ES-I3 (cell line): ENCODE data around the gene SPART.
"Not testable (repeated sequence)": the region's sequence is repeated elsewhere in the genome, so short reads cannot be mapped to it uniquely, and the experiment has no call there.

ENCODE experiments used
- H3K36me3 ChIP-seq: 2 replicates; pipeline ENCODE4 v1.6.1; 2013; ENCODE audit warnings: mild to moderate bottlenecking, low read length, control low read depth, moderate library complexity; ENCODE audit not compliant: insufficient read depth
- H3K4me1 ChIP-seq: 2 replicates; pipeline ENCODE4 v1.6.1; 2013; ENCODE audit warnings: mild to moderate bottlenecking, control low read depth, low read length; ENCODE audit not compliant: insufficient read depth
- H3K9ac ChIP-seq: 2 replicates; pipeline ENCODE4 v1.6.1; 2013; ENCODE audit warnings: low read depth, mild to moderate bottlenecking, low read length, moderate library complexity
- H3K9me3 ChIP-seq: 2 replicates; pipeline ENCODE4 v1.6.1; 2013; ENCODE audit warnings: mild to moderate bottlenecking, low read length, moderate library complexity; ENCODE audit not compliant: control insufficient read depth, insufficient read depth

SPART gene

DNA sequence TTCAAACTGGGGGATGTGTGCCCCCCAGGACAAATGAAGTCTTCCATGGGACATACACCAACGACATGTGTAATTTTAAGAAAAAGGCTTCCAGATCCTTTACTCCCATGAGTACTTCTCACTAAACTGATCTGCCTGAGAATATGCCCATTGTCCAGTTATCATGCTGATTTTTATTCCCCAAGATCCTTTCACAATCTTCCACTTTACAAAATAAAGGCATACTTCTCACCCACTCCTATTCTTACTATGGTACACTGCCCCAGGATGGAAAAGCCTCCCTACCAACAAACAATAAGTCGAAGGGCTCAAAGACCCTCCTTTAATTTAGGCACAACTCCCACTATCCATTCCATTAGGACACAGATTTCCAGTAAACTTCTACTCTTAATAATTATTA, 3.5 kb downstream of the SPART start:
- no peaks in the 10 kb centered on the region for H3K9me3 ChIP-seq
- no peak overlapping the region for H3K9ac ChIP-seq
- H3K4me1 ChIP-seq, result peaks cover 23% of the 10 kb centered on the region
- no peaks in the 10 kb centered on the region for H3K36me3 ChIP-seq

- H3K9me3 ChIP-seq, result no peaks in the 10 kb centered on the region
- no peak overlapping the region for H3K9ac ChIP-seq
- H3K4me1 ChIP-seq, result peaks cover 23% of the 10 kb centered on the region
- no peaks in the 10 kb centered on the region for H3K36me3 ChIP-seq
Observed at GRCh38 chr13:36341718-36342117, 4.5 kb downstream of the SPART start.

GRCh38 chr13:36339600-36340155, 6.5 kb downstream of the SPART start:
- no peaks in the 10 kb centered on the region for H3K36me3 ChIP-seq
- no peak overlapping the region for H3K9ac ChIP-seq
- no peaks in the 10 kb centered on the region for H3K9me3 ChIP-seq
- H3K4me1 ChIP-seq, result peaks cover 23% of the 10 kb centered on the region

- Histone ChIP-seq H3K9ac (no peak overlapping the region), H3K9me3 (no peaks in the 10 kb centered on the region), H3K4me1 (peaks cover 23% of the 10 kb centered on the region), H3K36me3 (no peaks in the 10 kb centered on the region)
Observed at GRCh38 chr13:36337938-36338641, 8.1 kb downstream of the SPART start.

DNA sequence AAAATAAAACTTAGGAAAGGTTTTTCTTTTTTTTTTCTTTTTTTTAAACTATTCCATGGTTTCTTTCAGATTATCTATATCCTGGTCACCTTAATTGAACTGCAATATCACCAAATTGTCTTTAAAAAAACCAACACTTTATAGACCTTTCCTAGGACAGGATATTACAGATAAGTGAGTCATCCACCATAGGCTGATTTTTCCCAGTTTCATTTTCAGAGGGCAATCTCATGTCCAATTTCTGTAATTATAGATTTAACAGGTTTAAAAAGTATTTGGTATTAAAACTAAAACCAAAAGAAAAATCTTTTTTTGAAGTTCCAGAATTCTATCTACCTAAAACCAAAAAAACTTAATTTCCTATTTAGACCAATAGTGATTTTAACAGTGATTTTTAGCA, 13.2 kb downstream of the SPART start:
- H3K36me3 ChIP-seq, result 0 out of 2 replicates have a peak, but pooled peaks cover 5% of the 10 kb centered on the region
- peaks cover 8% of the 10 kb centered on the region for H3K4me1 ChIP-seq
- H3K9ac ChIP-seq, result no peak overlapping the region
- no peaks in the 10 kb centered on the region for H3K9me3 ChIP-seq

DNA sequence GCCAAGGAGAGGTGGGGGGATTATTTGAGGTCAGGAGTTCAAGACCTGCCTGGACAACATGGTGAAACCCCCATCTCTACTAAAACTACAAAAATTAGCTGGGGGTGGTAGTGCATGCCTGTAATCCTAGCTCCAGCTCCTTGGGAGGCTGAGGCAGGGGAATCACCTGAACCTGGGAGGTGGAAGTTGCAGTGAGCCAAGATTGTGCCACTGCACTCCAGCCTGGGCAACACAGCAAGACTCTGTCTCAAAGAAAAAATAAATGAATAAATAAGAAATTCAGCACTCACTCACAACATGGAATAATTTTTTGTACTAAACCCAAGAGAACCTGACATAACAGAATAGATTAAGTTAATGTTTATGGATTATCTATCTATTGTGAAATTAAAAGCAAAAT, 13.9 kb downstream of the SPART start:
- not testable (repeated sequence) for H3K9me3 ChIP-seq, H3K4me1 ChIP-seq, H3K9ac ChIP-seq, H3K36me3 ChIP-seq

DNA sequence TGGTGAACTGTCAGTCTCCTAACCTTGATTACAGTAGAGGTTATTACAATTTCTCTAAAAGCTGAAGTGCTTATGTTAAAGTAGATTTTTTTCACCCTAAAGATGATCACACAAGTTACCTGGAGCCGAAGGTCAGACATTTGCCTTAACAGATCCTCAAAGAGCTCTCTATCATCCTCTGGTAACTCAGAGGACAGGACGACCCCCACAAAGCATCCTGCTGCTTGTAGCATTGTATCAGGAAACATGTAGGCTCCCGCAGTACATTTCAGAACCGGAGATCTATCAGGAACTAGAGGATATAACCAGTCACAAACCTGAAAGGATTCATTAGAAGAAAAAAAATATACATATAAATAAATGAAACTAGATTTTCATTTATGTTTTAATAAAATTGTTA, 14.9 kb downstream of the SPART start:
- Histone ChIP-seq H3K9me3 (no peaks in the 10 kb centered on the region), H3K9ac (no peak overlapping the region), H3K4me1 (peaks cover 15% of the 10 kb centered on the region), H3K36me3 (peaks cover 8% of the 10 kb centered on the region; the same call in 1 of the 2 replicates)

DNA sequence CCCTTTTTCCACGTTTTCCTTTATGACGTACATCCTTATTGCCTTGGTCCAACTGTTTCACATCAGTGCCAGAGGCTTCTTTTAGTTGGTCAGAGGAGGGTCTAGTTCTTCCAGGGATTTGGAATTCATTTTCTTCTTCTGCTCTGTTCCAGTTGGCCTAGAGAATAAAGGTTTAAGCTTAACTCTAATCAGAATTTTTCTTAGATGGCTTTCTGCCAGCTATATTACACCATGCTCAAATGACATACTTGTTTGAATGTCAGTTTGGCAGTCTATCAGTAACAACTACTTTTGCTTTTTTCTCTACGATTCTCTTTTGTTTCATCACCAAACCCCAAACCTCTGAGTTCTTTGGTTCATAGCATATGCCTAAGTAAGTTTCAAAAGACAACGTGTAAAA, 16.8 kb downstream of the SPART start:
- Histone ChIP-seq H3K9me3 (no peaks in the 10 kb centered on the region), H3K4me1 (peaks cover 29% of the 10 kb centered on the region), H3K36me3 (peaks cover 8% of the 10 kb centered on the region), H3K9ac (no peak overlapping the region)

DNA sequence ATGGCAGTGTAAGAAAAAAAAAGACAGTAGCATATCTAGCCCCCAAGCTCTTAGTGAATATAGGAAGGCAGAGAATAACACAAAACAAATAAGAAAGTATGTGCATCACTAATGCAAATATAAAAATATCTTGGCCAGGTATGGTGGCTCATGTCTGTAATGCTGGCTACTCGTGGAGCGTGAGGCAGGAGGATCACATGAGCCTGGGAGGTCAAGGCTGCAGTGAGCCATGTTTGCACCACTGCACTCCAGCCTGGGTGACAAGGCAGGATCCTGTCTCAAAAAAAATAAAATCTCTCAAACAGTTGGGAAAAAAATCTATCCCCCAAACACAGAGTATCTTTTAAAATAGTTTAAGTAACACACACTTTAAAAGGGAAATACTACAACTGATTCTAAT, 17.4 kb downstream of the SPART start:
- H3K4me1 ChIP-seq, result peaks cover 35% of the 10 kb centered on the region
- no peak overlapping the region for H3K9ac ChIP-seq
- H3K9me3 ChIP-seq, result no peaks in the 10 kb centered on the region
- peaks cover 8% of the 10 kb centered on the region for H3K36me3 ChIP-seq

- Histone ChIP-seq H3K9me3 (no peaks in the 10 kb centered on the region), H3K4me1 (peaks cover 48% of the 10 kb centered on the region), H3K36me3 (peaks cover 14% of the 10 kb centered on the region), H3K9ac (no peak overlapping the region)
Observed at GRCh38 chr13:36325912-36326311, 20.3 kb downstream of the SPART start.

- peaks cover 52% of the 10 kb centered on the region for H3K4me1 ChIP-seq
- not testable (repeated sequence) for H3K36me3 ChIP-seq, H3K9me3 ChIP-seq, H3K9ac ChIP-seq
Observed at GRCh38 chr13:36324881-36325280, 21.3 kb downstream of the SPART start.

DNA sequence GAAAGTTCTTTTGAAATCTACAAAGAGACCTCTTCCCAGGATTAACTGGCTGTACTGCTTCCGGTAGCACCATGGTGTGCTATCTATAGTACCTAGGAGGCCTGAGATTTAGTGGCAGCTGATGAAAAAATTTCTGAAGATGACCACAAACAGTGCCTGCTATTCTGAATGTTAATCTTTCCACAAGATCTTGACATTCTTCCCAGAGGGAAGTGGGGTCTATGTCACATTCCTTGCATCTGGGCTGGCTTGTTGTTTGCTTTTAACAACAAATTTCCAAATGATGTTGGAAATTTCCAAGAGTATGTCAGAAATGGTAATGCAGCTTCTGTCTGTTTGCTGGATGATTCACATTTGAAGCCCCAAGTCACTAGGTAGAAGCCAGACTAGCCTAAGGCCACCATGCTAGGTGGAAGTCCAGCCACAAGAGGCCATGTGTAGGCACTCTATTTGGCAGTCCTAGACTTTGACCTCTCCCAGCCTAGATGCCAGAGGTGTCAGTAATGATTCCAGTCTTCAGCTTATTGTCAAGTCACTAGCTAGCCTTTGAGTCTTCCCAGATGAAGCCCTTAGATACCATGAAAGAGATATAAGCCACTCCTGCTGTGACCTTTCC, 22.1 kb downstream of the SPART start:
- H3K4me1 ChIP-seq, result peaks cover 52% of the 10 kb centered on the region
- H3K9me3 ChIP-seq, result no peaks in the 10 kb centered on the region
- H3K36me3 ChIP-seq, result peaks cover 8% of the 10 kb centered on the region
- H3K9ac ChIP-seq, result no peak overlapping the region

- Histone ChIP-seq H3K9me3 (no peaks in the 10 kb centered on the region), H3K4me1 (peaks cover 52% of the 10 kb centered on the region), H3K9ac (no peak overlapping the region), H3K36me3 (peaks cover 8% of the 10 kb centered on the region)
Observed at GRCh38 chr13:36323408-36323807, 22.8 kb downstream of the SPART start.

- Histone ChIP-seq H3K4me1 (peaks cover 40% of the 10 kb centered on the region), H3K9ac (peak overlapping the region; percentile 28; the same call in 1 of the 2 replicates)
- not testable (repeated sequence) for H3K9me3 ChIP-seq, H3K36me3 ChIP-seq
Observed at GRCh38 chr13:36319793-36320192, 26.4 kb downstream of the SPART start.
